ENCODE measurements around the gene ESRRA.

GRCh38 chr11:64361659-64362058 is 56.3 kb downstream of the ESRRA start:
- TF ChIP-seq POLR2A (IDR thresholded peaks at IDR 0.05) = no peak
- TF ChIP-seq CTCF (IDR thresholded peaks at IDR 0.05) = no peak

Measured in Peyer's patch (tissue), 4 donors.